Neural cell (in vitro differentiated cells): ENCODE data around the gene KPNA1. TPM values are rescaled to one million over a fixed set of nuclear protein-coding genes. Genes with fewer than 3 reads are reported as not detected.

ENCODE experiments used
- H2AFZ ChIP-seq: fragments of 200-600, 300-800 bp; sonication (generic), shearing (Covaris generic); 2 replicates; pipeline ENCODE4 v1.6.0; 2014; ENCODE audit warnings: low read depth, mild to moderate bottlenecking, antibody characterized with exemption, low read length, moderate library complexity
- H3F3A ChIP-seq: fragments of 200-600 bp; shearing (Covaris generic); 2 replicates; pipeline ENCODE4 v1.6.1; 2016; ENCODE audit warnings: mild to moderate bottlenecking, moderate library complexity, mixed read lengths, antibody characterized with exemption, low read length; ENCODE audit not compliant: insufficient read depth, poor library complexity, severe bottlenecking
- H3K27ac ChIP-seq: fragments of 200-600, 300-800 bp; sonication (generic), shearing (Covaris generic); 2 replicates; pipeline ENCODE4 v1.5.1; 2014; ENCODE audit warnings: mild to moderate bottlenecking, low read length, moderate library complexity
- H3K27me3 ChIP-seq: fragments of 300-800, 200-600 bp; sonication (generic), shearing (Covaris generic); 2 replicates; pipeline ENCODE4 v1.6.0; 2014; ENCODE audit warnings: mild to moderate bottlenecking, low read depth, low read length, moderate library complexity; ENCODE audit not compliant: insufficient read depth
- H3K36me3 ChIP-seq: fragments of 300-800, 200-600 bp; sonication (generic), shearing (Covaris generic); 2 replicates; pipeline ENCODE4 v1.5.1; 2014; ENCODE audit warnings: mild to moderate bottlenecking, antibody characterized with exemption, low read length, moderate library complexity; ENCODE audit not compliant: insufficient read depth
- H3K4me2 ChIP-seq: fragments of 300-800, 200-600 bp; sonication (generic), shearing (Covaris generic); 2 replicates; pipeline ENCODE4 v1.6.0; 2014; ENCODE audit warnings: mild to moderate bottlenecking, low read length
- H3K4me3 ChIP-seq: fragments of 300-800, 200-600 bp; sonication (generic), shearing (Covaris generic); 2 replicates; pipeline ENCODE4 v1.5.1; 2014; ENCODE audit warnings: mild to moderate bottlenecking, low read length, moderate library complexity
- H3K79me2 ChIP-seq: fragments of 200-600 bp; shearing (Covaris generic); replicated peaks from 2 replicates; pipeline ENCODE4 v1.6.0; 2014; ENCODE audit warnings: mild to moderate bottlenecking, low read length, moderate library complexity; ENCODE audit not compliant: insufficient read depth
- H3K9ac ChIP-seq: fragments of 300-800, 200-600 bp; sonication (generic), shearing (Covaris generic); 2 replicates; pipeline ENCODE4 v1.6.1; 2016; ENCODE audit warnings: mild to moderate bottlenecking, low read length, mixed read lengths
- H3K9me2 ChIP-seq: fragments of 200-600 bp; shearing (Covaris generic); 2 replicates; pipeline ENCODE4 v1.6.1; 2016; ENCODE audit warnings: mild to moderate bottlenecking, low read length, mixed read lengths; ENCODE audit not compliant: insufficient read depth
- H3K9me3 ChIP-seq: fragments of 200-600, 300-800 bp; sonication (generic), shearing (Covaris generic); 2 replicates; pipeline ENCODE4 v1.6.1; 2016; ENCODE audit warnings: mild to moderate bottlenecking, mixed run types, low read length, moderate library complexity, mixed read lengths
- H4K20me1 ChIP-seq: fragments of 200-600 bp; shearing (Covaris generic); 2 replicates; pipeline ENCODE4 v1.6.1; 2016; ENCODE audit warnings: mild to moderate bottlenecking, mixed run types; ENCODE audit not compliant: insufficient read depth
- EP300 ChIP-seq: fragments of 450-650 bp; conservative IDR thresholded peaks from 2 replicates; pipeline ENCODE4 v1.6.1; 2014; ENCODE audit warnings: antibody characterized with exemption, mild to moderate bottlenecking, moderate library complexity; ENCODE audit not compliant: poor library complexity, severe bottlenecking
- EZH2 ChIP-seq: fragments of 200-600, 300-800 bp; shearing (Covaris generic), sonication (generic); IDR thresholded peaks from 2 replicates; pipeline ENCODE4 v1.6.1; 2014; ENCODE audit warnings: antibody characterized with exemption, low read length, borderline replicate concordance, mild to moderate bottlenecking; ENCODE audit not compliant: insufficient read depth, poor library complexity, severe bottlenecking
- MXI1 ChIP-seq: fragments of 450-650 bp; conservative IDR thresholded peaks from 2 replicates; pipeline ENCODE4 v1.6.1; 2014; ENCODE audit warnings: antibody characterized with exemption, mild to moderate bottlenecking; ENCODE audit not compliant: poor library complexity, severe bottlenecking
- POLR2AphosphoS5 ChIP-seq: IDR thresholded peaks from 2 replicates; pipeline ENCODE4 v1.6.1; 2012
- RAD21 ChIP-seq: fragments of 450-650 bp; conservative IDR thresholded peaks from 2 replicates; pipeline ENCODE4 v1.6.1; 2014; ENCODE audit warnings: antibody characterized with exemption, mild to moderate bottlenecking, moderate library complexity
- SMC3 ChIP-seq: fragments of 450-650 bp; conservative IDR thresholded peaks from 2 replicates; pipeline ENCODE4 v1.6.1; 2014; ENCODE audit warnings: antibody characterized with exemption, mild to moderate bottlenecking, moderate library complexity; ENCODE audit not compliant: poor library complexity
- TAF1 ChIP-seq: IDR thresholded peaks from 2 replicates; pipeline ENCODE4 v1.6.1; 2012; ENCODE audit warnings: low read depth
- polyA plus RNA-seq: library from polyadenylated mRNA; depleted of rRNA; stranded (reverse); fragments of >200 nt; gene quantifications from 2 replicates; pipeline ENCODE4 v1.2.3, GENCODE V29; 2014
- TF ChIP-seq, protein P1 (sequence below): IDR thresholded peaks from 2 replicates; pipeline ENCODE4 v1.6.1; 2012; ENCODE audit warnings: borderline replicate concordance
- TF ChIP-seq, protein P2 (sequence below): fragments of 450-650 bp; IDR thresholded peaks from 2 replicates; pipeline ENCODE4 v1.5.1; 2014; ENCODE audit warnings: antibody characterized with exemption, mild to moderate bottlenecking, moderate library complexity; ENCODE audit not compliant: poor library complexity, severe bottlenecking

Gene KPNA1
- polyA plus RNA-seq, 1 donor from 2014 or later = 35.8 TPM

DNA sequence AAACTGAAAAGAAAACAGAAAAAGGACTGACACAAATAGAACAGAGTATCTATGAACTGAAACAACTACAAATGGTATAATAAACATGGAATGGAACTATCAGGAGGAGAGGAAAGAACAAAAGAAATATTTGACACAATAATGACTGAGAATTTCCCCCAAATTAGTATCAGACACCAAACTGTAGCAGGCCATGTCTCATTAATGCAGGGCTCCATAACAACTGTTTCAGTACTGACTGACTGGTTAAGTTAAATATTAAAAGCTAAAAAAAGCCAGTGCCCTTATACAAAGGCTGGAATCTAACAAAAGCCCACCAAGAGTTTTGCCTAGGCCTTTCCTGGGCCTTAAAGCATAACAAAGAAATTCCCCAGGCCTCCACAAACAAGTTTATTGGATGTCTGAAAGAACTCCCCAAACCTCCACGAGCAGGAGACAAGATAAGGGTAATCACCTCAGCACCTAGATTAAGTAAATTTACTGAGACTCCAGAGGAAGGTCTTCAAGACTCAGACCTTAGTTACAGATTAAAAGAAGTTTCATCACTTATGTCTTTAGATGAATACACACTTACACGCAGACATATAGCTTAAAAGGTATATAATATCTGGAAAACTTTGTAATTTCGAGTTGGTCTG lies 45.7 kb downstream of the KPNA1 start:
- Histone ChIP-seq H3K27ac (no peak overlapping the region), H3K79me2 (peaks cover 18% of the 10 kb centered on the region), H4K20me1 (no peaks in the 10 kb centered on the region), H3K4me2 (no peak overlapping the region), H3K4me3 (no peak overlapping the region), H3K27me3 (no peaks in the 10 kb centered on the region), H3K36me3 (peaks cover under 1% of the 10 kb centered on the region), H2AFZ (no peak overlapping the region), H3K9ac (no peak overlapping the region), H3K9me2 (no peaks in the 10 kb centered on the region), H3K9me3 (no peaks in the 10 kb centered on the region), H3F3A (no peaks in the 10 kb centered on the region)
- TF ChIP-seq EZH2 (no peak), POLR2AphosphoS5 (no peak), MXI1 (no peak), TAF1 (no peak), SMC3 (no peak)
- TF ChIP-seq, protein P1, sequence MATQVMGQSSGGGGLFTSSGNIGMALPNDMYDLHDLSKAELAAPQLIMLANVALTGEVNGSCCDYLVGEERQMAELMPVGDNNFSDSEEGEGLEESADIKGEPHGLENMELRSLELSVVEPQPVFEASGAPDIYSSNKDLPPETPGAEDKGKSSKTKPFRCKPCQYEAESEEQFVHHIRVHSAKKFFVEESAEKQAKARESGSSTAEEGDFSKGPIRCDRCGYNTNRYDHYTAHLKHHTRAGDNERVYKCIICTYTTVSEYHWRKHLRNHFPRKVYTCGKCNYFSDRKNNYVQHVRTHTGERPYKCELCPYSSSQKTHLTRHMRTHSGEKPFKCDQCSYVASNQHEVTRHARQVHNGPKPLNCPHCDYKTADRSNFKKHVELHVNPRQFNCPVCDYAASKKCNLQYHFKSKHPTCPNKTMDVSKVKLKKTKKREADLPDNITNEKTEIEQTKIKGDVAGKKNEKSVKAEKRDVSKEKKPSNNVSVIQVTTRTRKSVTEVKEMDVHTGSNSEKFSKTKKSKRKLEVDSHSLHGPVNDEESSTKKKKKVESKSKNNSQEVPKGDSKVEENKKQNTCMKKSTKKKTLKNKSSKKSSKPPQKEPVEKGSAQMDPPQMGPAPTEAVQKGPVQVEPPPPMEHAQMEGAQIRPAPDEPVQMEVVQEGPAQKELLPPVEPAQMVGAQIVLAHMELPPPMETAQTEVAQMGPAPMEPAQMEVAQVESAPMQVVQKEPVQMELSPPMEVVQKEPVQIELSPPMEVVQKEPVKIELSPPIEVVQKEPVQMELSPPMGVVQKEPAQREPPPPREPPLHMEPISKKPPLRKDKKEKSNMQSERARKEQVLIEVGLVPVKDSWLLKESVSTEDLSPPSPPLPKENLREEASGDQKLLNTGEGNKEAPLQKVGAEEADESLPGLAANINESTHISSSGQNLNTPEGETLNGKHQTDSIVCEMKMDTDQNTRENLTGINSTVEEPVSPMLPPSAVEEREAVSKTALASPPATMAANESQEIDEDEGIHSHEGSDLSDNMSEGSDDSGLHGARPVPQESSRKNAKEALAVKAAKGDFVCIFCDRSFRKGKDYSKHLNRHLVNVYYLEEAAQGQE = no peak

DNA sequence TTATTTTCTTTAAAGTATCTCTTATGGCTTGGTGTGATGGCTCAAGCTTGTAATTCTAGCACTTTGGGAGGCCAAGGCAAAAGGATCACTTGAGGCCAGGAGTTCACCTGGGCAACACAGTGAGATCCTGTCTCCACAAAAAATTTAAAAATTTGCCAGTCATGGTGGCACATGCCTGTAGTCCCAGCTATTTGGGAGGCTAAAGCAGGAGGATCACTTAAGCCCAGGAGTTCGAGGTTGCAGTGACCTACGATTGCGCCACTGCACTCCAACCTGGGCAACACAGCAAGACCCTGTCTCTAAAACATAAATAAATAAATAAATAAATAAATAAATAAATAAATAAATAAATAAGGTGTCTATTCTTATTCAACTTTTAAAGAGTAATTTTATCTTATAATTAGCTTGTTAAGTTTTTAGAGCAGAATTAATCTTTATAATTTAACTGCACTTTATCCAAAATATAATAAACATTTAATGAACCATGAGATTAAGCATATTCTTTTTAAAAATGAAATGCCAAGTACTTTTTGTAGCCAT lies 48.0 kb downstream of the KPNA1 start:
- H3K9ac ChIP-seq = no peak overlapping the region
- no peaks in the 10 kb centered on the region for H4K20me1 ChIP-seq
- H3K36me3 ChIP-seq = no peaks in the 10 kb centered on the region
- H3F3A ChIP-seq = no peaks in the 10 kb centered on the region
- H2AFZ ChIP-seq = no peak overlapping the region
- H3K4me2 ChIP-seq = no peak overlapping the region
- no peak overlapping the region for H3K4me3 ChIP-seq
- no peaks in the 10 kb centered on the region for H3K9me3 ChIP-seq
- no peak overlapping the region for H3K27ac ChIP-seq
- no peaks in the 10 kb centered on the region for H3K9me2 ChIP-seq
- peaks cover 7% of the 10 kb centered on the region for H3K79me2 ChIP-seq
- no peaks in the 10 kb centered on the region for H3K27me3 ChIP-seq
- TF ChIP-seq, protein P1 = no peak
- TF ChIP-seq MXI1 (no peak), POLR2AphosphoS5 (no peak), TAF1 (no peak), RAD21 (no peak), EP300 (no peak), EZH2 (no peak), SMC3 (no peak)
- TF ChIP-seq, protein P2, sequence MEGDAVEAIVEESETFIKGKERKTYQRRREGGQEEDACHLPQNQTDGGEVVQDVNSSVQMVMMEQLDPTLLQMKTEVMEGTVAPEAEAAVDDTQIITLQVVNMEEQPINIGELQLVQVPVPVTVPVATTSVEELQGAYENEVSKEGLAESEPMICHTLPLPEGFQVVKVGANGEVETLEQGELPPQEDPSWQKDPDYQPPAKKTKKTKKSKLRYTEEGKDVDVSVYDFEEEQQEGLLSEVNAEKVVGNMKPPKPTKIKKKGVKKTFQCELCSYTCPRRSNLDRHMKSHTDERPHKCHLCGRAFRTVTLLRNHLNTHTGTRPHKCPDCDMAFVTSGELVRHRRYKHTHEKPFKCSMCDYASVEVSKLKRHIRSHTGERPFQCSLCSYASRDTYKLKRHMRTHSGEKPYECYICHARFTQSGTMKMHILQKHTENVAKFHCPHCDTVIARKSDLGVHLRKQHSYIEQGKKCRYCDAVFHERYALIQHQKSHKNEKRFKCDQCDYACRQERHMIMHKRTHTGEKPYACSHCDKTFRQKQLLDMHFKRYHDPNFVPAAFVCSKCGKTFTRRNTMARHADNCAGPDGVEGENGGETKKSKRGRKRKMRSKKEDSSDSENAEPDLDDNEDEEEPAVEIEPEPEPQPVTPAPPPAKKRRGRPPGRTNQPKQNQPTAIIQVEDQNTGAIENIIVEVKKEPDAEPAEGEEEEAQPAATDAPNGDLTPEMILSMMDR = no peak
